PC-3 (cell line): ENCODE measurements around the gene A4GNT. TPM values are rescaled to one million over a fixed set of nuclear protein-coding genes. Genes with fewer than 3 reads are reported as not detected.

Experiments
- ATAC-seq: fragments of 200-7000 bp; cut with Tn5 transposase; 2 replicates; pipeline ENCODE4 v1.9.1; 2020; ENCODE audit warnings: mild to moderate bottlenecking, moderate library complexity
- BruUV-seq: library from RNA; stranded (reverse); fragments of 400-500 nt; replicated peaks from 2 replicates; lab custom pipeline; 2021; lab: Mats Ljungman, UMichigan
- CTCF ChIA-PET: fragments of 300-600 bp; sonication (Branson Sonifier 250); formaldehyde crosslinking; loops from one replicate; lab custom pipeline; 2022; ENCODE audit warnings: antibody characterized with exemption; lab: Charles Lee
- POLR2A ChIA-PET: fragments of 300-600 bp; sonication (Branson Sonifier 250); formaldehyde crosslinking; loops from one replicate; lab custom pipeline; 2022; ENCODE audit warnings: antibody characterized with exemption; ENCODE audit not compliant: unreplicated experiment; lab: Charles Lee
- DNase-seq: peaks from one replicate; pipeline ENCODE4 v3.0.0-alpha.2; 2015
- H2AFZ ChIP-seq: fragments of 300-600 bp; sonication (generic); 2 replicates; pipeline ENCODE4 v1.6.0; 2016; ENCODE audit warnings: antibody characterized with exemption, low read length
- H3F3A ChIP-seq: fragments of 300-600 bp; sonication (generic); one replicate; pipeline ENCODE4 v1.6.0; 2017; ENCODE audit warnings: antibody characterized with exemption, low read length, control low read depth, mild to moderate bottlenecking; ENCODE audit not compliant: unreplicated experiment
- H3K27ac ChIP-seq: fragments of 300-600 bp; sonication (generic); 2 replicates; pipeline ENCODE4 v1.5.1; 2016; ENCODE audit warnings: mild to moderate bottlenecking, low read length
- H3K27me3 ChIP-seq: fragments of 300-600 bp; sonication (generic); 2 replicates; pipeline ENCODE4 v1.6.1; 2016; ENCODE audit warnings: low read length, mixed read lengths
- H3K36me3 ChIP-seq: fragments of 300-600 bp; sonication (generic); 2 replicates; pipeline ENCODE4 v1.6.1; 2016; ENCODE audit warnings: low read depth, mixed run types, low read length, mixed read lengths
- H3K4me1 ChIP-seq: fragments of 300-600 bp; sonication (generic); 2 replicates; pipeline ENCODE4 v1.5.1; 2016; ENCODE audit warnings: low read length; ENCODE audit not compliant: insufficient read depth
- H3K4me2 ChIP-seq: fragments of 300-600 bp; sonication (generic); 2 replicates; pipeline ENCODE4 v1.6.0; 2016; ENCODE audit warnings: low read length
- H3K4me3 ChIP-seq: fragments of 300-600 bp; sonication (generic); 2 replicates; pipeline ENCODE4 v1.5.1; 2016; ENCODE audit warnings: mild to moderate bottlenecking, low read length, mixed read lengths
- H3K79me2 ChIP-seq: fragments of 300-600 bp; sonication (generic); 2 replicates; pipeline ENCODE4 v1.6.1; 2017; ENCODE audit warnings: low read length, mixed read lengths
- H3K9ac ChIP-seq: fragments of 300-600 bp; sonication (generic); 2 replicates; pipeline ENCODE4 v1.6.0; 2016; ENCODE audit warnings: mild to moderate bottlenecking, low read length
- H3K9me2 ChIP-seq: fragments of 300-600 bp; sonication (generic); replicated peaks from 2 replicates; pipeline ENCODE4 v1.6.1; 2016; ENCODE audit warnings: mixed run types, low read length, mixed read lengths
- H3K9me3 ChIP-seq: fragments of 300-600 bp; sonication (generic); 2 replicates; pipeline ENCODE4 v1.6.1; 2016; ENCODE audit warnings: low read length, mixed read lengths
- H4K20me1 ChIP-seq: fragments of 300-600 bp; sonication (generic); 2 replicates; pipeline ENCODE4 v1.6.1; 2016; ENCODE audit warnings: low read length, mixed read lengths
- EZH2 ChIP-seq: fragments of 300-600 bp; sonication (generic); IDR thresholded peaks from one replicate; pipeline ENCODE4 v1.6.1; 2017; ENCODE audit warnings: antibody characterized with exemption, mild to moderate bottlenecking, low read length; ENCODE audit not compliant: unreplicated experiment
- EZH2phosphoT487 ChIP-seq: fragments of 300-600 bp; sonication (generic); IDR thresholded peaks from 2 replicates; pipeline ENCODE4 v1.6.1; 2018; ENCODE audit warnings: mild to moderate bottlenecking, antibody characterized with exemption, low read length, borderline replicate concordance
- intact Hi-C: fragments of 100-400 bp; cut with micrococcal nuclease; formaldehyde crosslinking; loops from 2 replicates; pipeline ENCODE4 v1.9.0; 2023
- total RNA-seq: library from RNA; depleted of rRNA; stranded (reverse); fragments of >200 nt; gene quantifications from 2 replicates; pipeline ENCODE4 v1.2.3, GENCODE V29; 2014
- TF ChIP-seq, protein P1 (sequence below): fragments of 300-600 bp; sonication (generic); conservative IDR thresholded peaks from 2 replicates; pipeline ENCODE4 v1.5.1; 2017; ENCODE audit warnings: antibody characterized with exemption, low read depth, mild to moderate bottlenecking, low read length

A4GNT gene
- total RNA-seq, 1 experiment from 2014 or later, result not detected

DNA sequence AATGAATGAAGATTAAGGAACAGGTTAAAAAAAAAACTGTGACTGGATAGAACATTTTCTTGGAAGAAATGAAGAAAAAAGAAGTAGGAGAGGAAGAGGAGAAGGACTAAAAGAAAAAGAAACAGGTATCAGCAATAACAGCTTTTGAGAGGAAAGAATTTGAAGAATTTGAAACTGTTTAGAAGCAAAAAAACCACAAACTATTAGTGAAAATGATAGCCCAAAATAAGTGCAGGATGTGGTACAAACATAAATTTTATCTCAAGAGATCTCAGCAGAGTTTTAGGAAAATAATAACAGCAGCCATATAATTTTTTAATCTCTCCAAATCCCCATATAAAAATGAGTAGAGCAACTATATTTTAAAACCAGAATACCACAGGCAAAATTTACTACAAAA, 8.8 kb upstream of the A4GNT start:
- BruUV-seq, result no TSS peak
- TF ChIP-seq, protein P1, sequence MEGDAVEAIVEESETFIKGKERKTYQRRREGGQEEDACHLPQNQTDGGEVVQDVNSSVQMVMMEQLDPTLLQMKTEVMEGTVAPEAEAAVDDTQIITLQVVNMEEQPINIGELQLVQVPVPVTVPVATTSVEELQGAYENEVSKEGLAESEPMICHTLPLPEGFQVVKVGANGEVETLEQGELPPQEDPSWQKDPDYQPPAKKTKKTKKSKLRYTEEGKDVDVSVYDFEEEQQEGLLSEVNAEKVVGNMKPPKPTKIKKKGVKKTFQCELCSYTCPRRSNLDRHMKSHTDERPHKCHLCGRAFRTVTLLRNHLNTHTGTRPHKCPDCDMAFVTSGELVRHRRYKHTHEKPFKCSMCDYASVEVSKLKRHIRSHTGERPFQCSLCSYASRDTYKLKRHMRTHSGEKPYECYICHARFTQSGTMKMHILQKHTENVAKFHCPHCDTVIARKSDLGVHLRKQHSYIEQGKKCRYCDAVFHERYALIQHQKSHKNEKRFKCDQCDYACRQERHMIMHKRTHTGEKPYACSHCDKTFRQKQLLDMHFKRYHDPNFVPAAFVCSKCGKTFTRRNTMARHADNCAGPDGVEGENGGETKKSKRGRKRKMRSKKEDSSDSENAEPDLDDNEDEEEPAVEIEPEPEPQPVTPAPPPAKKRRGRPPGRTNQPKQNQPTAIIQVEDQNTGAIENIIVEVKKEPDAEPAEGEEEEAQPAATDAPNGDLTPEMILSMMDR, result no peak
- Histone ChIP-seq H4K20me1 (no peaks in the 10 kb centered on the region), H3K4me2 (no peak overlapping the region), H3K9me3 (no peaks in the 10 kb centered on the region), H3K79me2 (no peaks in the 10 kb centered on the region), H3K27ac (no peak overlapping the region), H3K4me1 (no peaks in the 10 kb centered on the region), H3K4me3 (no peak overlapping the region), H3K9me2 (no peaks in the 10 kb centered on the region), H2AFZ (no peak overlapping the region), H3K27me3 (no peaks in the 10 kb centered on the region), H3K9ac (no peak overlapping the region), H3F3A (no peaks in the 10 kb centered on the region), H3K36me3 (no peaks in the 10 kb centered on the region)
- ChIA-PET CTCF (no interaction called here), POLR2A (no interaction called here)
- intact Hi-C loops, result no loop called here
- ATAC-seq (no peak), DNase-seq (no peak)

DNA sequence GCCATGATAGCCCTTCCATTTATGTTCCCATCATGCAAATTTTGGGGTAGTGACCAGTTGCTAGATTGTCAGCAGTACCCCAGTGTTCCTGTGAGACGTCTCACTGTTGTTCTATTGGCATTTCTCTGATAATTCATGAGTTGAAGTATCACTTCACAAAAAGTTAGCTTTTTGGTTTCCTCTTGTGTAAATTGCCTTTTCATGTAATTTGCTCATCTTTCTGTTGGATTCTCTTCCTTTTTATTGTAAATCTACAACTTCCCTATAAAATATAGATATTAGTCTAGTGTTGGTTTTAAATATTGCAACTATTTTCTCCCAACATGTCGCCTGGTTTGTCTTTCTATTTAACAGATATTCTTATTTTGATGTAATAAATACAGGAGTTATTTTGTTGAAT, 7.5 kb upstream of the A4GNT start:
- H3K27me3 ChIP-seq, result no peaks in the 10 kb centered on the region
- H3K9me3 ChIP-seq, result no peaks in the 10 kb centered on the region
- no peak overlapping the region for H2AFZ ChIP-seq
- no peak overlapping the region for H3K4me3 ChIP-seq
- no peaks in the 10 kb centered on the region for H3K36me3 ChIP-seq
- CTCF ChIA-PET, result no interaction called here
- H3K27ac ChIP-seq, result no peak overlapping the region
- no peaks in the 10 kb centered on the region for H4K20me1 ChIP-seq
- H3K9me2 ChIP-seq, result no peaks in the 10 kb centered on the region
- H3K79me2 ChIP-seq, result no peaks in the 10 kb centered on the region
- DNase-seq, result no peak
- no peak overlapping the region for H3K4me2 ChIP-seq
- BruUV-seq, result no TSS peak
- ATAC-seq, result no peak
- no peaks in the 10 kb centered on the region for H3K4me1 ChIP-seq
- intact Hi-C loops, result no loop called here
- TF ChIP-seq EZH2, result no peak
- no peak for TF ChIP-seq EZH2phosphoT487
- H3F3A ChIP-seq, result no peaks in the 10 kb centered on the region
- POLR2A ChIA-PET, result no interaction called here
- H3K9ac ChIP-seq, result no peak overlapping the region

DNA sequence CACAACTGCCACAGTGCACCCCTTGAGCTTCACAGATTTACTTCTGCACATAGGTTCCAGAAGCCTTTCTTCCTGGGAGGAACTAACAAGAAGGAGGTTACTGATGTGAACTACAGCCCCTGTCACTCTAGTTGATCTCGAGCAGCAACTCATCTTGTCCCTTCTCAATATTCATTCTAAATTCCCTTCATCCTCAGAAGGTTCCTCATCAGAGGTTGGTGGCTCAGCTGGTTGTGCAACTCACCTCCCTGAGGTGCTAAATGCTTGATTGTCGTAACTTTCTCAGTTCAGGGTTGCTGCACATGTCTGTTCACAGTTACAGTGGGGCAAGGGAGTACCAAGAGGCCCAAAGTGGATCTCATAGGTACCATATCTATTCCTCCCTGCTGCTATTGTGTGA, 5.7 kb upstream of the A4GNT start:
- H4K20me1 ChIP-seq, result no peaks in the 10 kb centered on the region
- no peaks in the 10 kb centered on the region for H3K27me3 ChIP-seq
- no peaks in the 10 kb centered on the region for H3K9me3 ChIP-seq
- H3F3A ChIP-seq, result no peaks in the 10 kb centered on the region
- intact Hi-C loops, result no loop called here
- DNase-seq (no peak), ATAC-seq (no peak)
- no peaks in the 10 kb centered on the region for H3K9me2 ChIP-seq
- H3K9ac ChIP-seq, result no peak overlapping the region
- no TSS peak for BruUV-seq
- no peak overlapping the region for H3K4me3 ChIP-seq
- no peak overlapping the region for H2AFZ ChIP-seq
- no peaks in the 10 kb centered on the region for H3K79me2 ChIP-seq
- H3K36me3 ChIP-seq, result no peaks in the 10 kb centered on the region
- H3K27ac ChIP-seq, result no peak overlapping the region
- TF ChIP-seq, protein P1, result no peak
- no peak for TF ChIP-seq EZH2
- no peak for TF ChIP-seq EZH2phosphoT487
- ChIA-PET POLR2A (no interaction called here), CTCF (no interaction called here)
- no peaks in the 10 kb centered on the region for H3K4me1 ChIP-seq
- H3K4me2 ChIP-seq, result no peak overlapping the region
